ENCODE results near the gene MAP2K5.

The MAP2K5 gene

DNA sequence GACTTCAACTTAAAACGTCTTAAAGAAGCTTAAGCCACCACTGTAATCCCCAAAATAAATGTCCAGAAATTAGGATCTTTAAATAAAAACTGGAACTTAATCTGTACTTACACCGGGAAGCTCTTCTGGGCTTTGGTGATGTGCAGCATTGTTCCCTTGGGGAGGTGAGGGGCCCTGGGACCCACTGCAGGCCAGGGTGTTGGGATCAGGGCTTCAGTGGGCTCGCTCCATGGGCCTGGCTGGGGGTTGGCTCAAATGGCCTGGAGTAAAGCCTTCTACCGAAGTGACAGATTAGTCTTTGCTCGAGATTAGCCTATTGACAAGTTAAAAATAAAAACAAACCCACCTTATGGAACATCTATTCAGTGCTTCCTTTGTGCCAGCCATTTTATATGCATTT, 303.5 kb downstream of the MAP2K5 start:
- no peak for DNase-seq

- no peak for DNase-seq
These were observed 307.0 kb downstream of the MAP2K5 start for GRCh38 chr15:67849538-67849937.

DNA sequence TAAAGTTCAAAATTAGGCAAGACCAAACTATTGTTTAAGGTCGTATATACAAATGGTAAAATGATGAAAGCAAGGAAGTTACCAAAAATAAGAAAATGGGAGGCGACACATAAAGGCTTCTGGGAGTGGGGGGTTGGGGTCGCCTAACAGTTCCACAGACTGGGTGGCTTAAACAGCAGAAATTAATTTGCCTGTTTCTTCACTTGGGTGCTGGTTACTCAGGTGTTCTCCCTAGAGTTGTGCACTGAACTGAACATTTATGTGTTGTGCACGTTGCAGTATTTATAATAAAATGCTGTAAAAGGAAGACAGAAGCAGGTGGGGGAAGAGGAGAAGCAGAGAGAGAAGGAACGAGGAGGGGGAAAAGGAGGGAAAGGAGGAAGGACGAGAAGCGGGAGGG, 307.8 kb downstream of the MAP2K5 start:
- DNase-seq = no peak

GRCh38 chr15:67850994-67851571, 308.6 kb downstream of the MAP2K5 start:
- no peak for DNase-seq

DNA sequence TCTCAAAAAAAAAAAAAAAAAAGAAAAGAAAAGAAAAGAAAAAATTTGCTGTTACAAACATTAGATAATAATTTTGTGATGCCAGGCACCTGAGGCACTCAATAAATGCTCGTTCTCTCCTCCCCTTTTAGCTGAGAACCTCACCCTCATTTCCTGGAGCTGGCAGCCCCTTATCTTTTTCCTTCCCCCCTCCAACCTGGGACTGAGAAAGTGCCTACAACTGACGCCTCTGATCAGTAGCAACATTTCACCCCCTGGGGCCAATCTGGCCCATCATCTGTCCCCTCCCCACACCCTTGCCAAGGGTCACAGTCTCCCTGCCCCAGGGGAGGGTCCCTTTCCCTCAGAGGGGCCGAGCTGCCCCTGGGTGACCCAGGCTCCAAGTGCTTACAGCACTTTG, 309.9 kb downstream of the MAP2K5 start:
- DNase-seq = no peak

DNA sequence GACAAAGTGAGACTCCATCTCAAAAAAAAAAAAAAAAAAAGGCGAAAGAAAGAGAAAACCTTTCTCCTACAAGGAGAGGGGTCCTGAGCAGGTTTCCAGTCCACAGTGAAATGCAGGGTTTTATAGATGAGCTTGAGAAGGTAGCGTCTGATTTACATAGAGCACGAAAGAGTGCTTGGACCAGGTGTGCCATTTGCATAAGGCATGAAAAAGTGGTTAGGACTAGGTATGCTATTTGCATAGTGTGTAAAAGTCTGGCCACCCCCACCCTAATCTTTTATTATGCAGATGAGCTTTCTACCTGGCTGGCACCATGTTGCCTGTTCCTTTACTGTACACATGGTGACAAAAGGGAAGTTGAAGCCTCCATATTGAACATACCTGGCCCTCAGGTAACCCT, 311.0 kb downstream of the MAP2K5 start:
- DNase-seq = no peak

DNA sequence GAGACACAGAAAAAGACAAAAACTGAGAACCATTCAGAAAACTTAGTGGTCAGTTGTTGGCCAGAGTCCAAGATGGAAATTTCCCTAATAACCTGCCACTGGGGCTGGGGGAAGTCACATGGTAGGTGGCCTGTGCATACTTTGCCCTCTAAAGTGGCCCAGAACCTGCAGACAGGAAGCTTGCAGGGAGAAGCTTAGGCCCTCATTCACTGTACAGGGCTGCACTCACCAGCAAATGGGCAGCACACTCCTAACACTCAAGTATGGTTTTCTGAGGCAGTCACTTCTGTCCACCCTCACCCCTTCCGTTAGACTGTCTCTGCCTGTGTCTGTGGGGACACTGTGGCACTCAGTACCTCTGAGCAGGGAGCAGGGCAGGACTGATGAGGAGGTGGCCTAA, 311.9 kb downstream of the MAP2K5 start:
- DNase-seq = no peak

- no peak for DNase-seq
These were observed 313.3 kb downstream of the MAP2K5 start for GRCh38 chr15:67855842-67856241.
